ENCODE measurements around the gene PIEZO1. TPM values are rescaled to one million over a fixed set of nuclear protein-coding genes. Genes with fewer than 3 reads are reported as not detected.

PIEZO1 gene
- total RNA-seq, 1 experiment from 2014 or later: 71.1 TPM

- Mint-ChIP-seq H3K9me3 (no peaks in the 10 kb centered on the region), H3K4me1 (no peaks in the 10 kb centered on the region), H3K4me3 (no peak overlapping the region), H3K36me3 (ENCODE audit: insufficient read depth in 1 of 3, low read depth in 3 of 3) (no peaks in the 10 kb centered on the region; a peak in 1 of 7 replicates), H3K27ac (no peak overlapping the region), H3K27me3 (ENCODE audit: low read depth) (no peaks in the 10 kb centered on the region)
- no peak overlapping the region for H2BK20ac ChIP-seq (ENCODE audit: low read depth, low read length, poor library complexity, severe bottlenecking)
- H2BK5ac ChIP-seq (ENCODE audit: insufficient read length, low read length): no peak overlapping the region
- no peak overlapping the region for H2AFZ ChIP-seq (ENCODE audit: low read length)
- H3T11ph ChIP-seq (ENCODE audit: low read length): no peak overlapping the region
- no peak overlapping the region for H4K5ac ChIP-seq (ENCODE audit: insufficient read length, low read depth, low read length)
- H4K91ac ChIP-seq (ENCODE audit: insufficient read length, low read depth, low read length): no peak overlapping the region
- H3K27ac ChIP-seq (ENCODE audit: insufficient read length, low read depth, low read length): no peak overlapping the region
- no peak overlapping the region for H3K18ac ChIP-seq (ENCODE audit: insufficient read length, low read depth, low read length)
- no peak overlapping the region for H3K4ac ChIP-seq (ENCODE audit: low read depth, low read length)
- no peaks in the 10 kb centered on the region for H4K20me1 ChIP-seq (ENCODE audit: control insufficient read depth, insufficient read depth, insufficient read length)
- no peak for TF ChIP-seq CTCF (conservative IDR thresholded peaks at IDR 0.05)
- no peak overlapping the region for H2BK12ac ChIP-seq (ENCODE audit: insufficient read length, low read depth, low read length)
- no peaks in the 10 kb centered on the region for H3K27me3 ChIP-seq (ENCODE audit: insufficient read depth, low read length)
- no peak overlapping the region for H4K8ac ChIP-seq (replicated peaks; ENCODE audit: insufficient read length, low read depth, low read length)
- H3K9ac ChIP-seq (ENCODE audit: extremely low read depth, insufficient read length, low read length): no peak overlapping the region
- no peak overlapping the region for H3K4me2 ChIP-seq (ENCODE audit: insufficient read depth, insufficient read length, low read length)
- no peaks in the 10 kb centered on the region for H3K9me3 ChIP-seq (ENCODE audit: control insufficient read depth, low read depth, low read length)
- no peaks in the 10 kb centered on the region for H3K23me2 ChIP-seq (ENCODE audit: insufficient read length, low read depth, low read length, poor library complexity, severe bottlenecking)
- WGBS (ENCODE audit: extremely low coverage, insufficient read length, low lambda C conversion rate): no CpG with 5 or more reads among the region's 24 CpGs
- no peak overlapping the region for H2BK15ac ChIP-seq (ENCODE audit: low read depth, low read length)
- H3K79me1 ChIP-seq (ENCODE audit: insufficient read depth, low read depth, low read length, poor library complexity, severe bottlenecking): no peaks in the 10 kb centered on the region
- H3K4me1 ChIP-seq (ENCODE audit: insufficient read depth, low read length): no peaks in the 10 kb centered on the region
- no peak overlapping the region for H3K56ac ChIP-seq (ENCODE audit: insufficient read length, low read depth, low read length)
- H3K79me2 ChIP-seq (ENCODE audit: insufficient read depth, low read length): no peaks in the 10 kb centered on the region
- no peak overlapping the region; the same call in 1 of the 2 replicates for H3K14ac ChIP-seq (ENCODE audit: insufficient read depth, low read length)
- H2AK5ac ChIP-seq (ENCODE audit: insufficient read length, low read length): no peak overlapping the region
- no peak overlapping the region for H3K23ac ChIP-seq (ENCODE audit: insufficient read length, low read depth, low read length)
- no peak overlapping the region for H2BK120ac ChIP-seq (ENCODE audit: low read depth, low read length, poor library complexity, severe bottlenecking)
- no peak for DNase-seq
Measured at GRCh38 chr16:88828711-88829110, 43.7 kb upstream of the PIEZO1 start.
